ENCODE results near the gene BTG2.

BTG2 gene

DNA sequence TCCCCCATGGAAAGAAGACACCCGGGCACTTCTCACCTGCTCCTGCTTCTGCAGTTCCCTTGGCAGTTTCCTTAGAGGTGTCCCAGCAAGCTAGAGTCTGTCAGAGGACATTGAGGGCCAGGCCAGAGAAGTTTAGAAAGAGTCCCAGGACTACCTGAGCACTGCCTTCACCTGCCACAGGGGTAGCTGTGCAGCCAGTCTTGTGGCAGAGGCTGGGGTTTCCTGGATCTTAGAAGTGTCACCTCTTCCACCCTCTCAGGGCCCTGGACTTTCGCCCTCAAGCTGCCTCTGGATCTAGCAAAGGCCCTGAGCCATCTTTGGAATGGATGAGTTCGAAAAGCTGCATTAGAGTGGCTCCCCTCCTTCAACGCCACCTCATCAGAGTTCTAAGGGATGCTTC is 34.9 kb upstream of the BTG2 start:
- Histone ChIP-seq H3K27ac (ENCODE audit: insufficient read depth, low read length, poor library complexity, severe bottlenecking) (no peak overlapping the region), H3K4me3 (ENCODE audit: insufficient read depth, low read depth, low read length, poor library complexity, severe bottlenecking) (no peak overlapping the region), H3K27me3 (replicated peaks; ENCODE audit: control insufficient read depth, insufficient read depth, low read length, poor library complexity, severe bottlenecking) (no peaks in the 10 kb centered on the region), H3K36me3 (ENCODE audit: control insufficient read depth, insufficient read depth, low read length) (no peaks in the 10 kb centered on the region), H3K9me3 (ENCODE audit: control insufficient read depth, low read length) (no peaks in the 10 kb centered on the region), H3K4me1 (ENCODE audit: control insufficient read depth, insufficient read depth, low read length, poor library complexity, severe bottlenecking) (peaks cover 20% of the 10 kb centered on the region)
- no peak for DNase-seq

DNA sequence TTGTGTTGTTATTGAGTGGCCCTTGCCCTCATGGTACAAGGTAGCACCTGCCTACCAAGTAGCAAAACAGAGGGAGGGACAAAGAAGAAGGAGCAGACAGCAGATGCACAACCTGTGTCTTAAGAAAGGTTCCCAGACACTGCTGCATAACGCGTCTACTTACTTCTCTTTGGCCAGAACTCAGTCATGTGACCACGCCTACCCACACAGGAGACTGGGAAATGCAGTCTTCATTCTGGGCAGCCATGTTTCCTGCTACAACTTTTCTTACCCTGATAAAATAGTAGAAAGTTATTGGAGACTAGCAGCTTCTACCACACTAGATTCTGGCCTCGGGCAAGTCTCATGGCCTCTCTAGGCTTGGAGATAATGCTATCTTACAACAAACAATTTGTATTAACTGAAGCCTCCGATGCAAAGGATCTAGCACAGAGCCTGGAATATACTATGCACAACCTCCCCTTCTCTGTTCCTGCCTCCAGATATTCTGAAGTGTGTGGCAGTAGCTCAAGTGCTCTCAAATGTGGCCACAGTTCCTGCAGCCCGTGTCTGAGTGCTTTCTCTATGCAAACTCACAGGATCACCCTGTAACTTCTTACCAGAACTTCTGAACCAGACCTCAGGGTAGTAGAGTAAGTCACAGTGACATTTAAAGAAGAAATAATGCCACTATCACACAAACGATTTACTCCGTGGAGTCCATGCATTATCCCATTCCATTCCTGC is 34.1 kb upstream of the BTG2 start:
- DNase-seq, result peak; percentile 49 to 65 (median 61)
- peaks cover 20% of the 10 kb centered on the region for H3K4me1 ChIP-seq (ENCODE audit: control insufficient read depth, insufficient read depth, low read length, poor library complexity, severe bottlenecking)
- no peak overlapping the region for H3K27ac ChIP-seq (ENCODE audit: insufficient read depth, low read length, poor library complexity, severe bottlenecking)

DNA sequence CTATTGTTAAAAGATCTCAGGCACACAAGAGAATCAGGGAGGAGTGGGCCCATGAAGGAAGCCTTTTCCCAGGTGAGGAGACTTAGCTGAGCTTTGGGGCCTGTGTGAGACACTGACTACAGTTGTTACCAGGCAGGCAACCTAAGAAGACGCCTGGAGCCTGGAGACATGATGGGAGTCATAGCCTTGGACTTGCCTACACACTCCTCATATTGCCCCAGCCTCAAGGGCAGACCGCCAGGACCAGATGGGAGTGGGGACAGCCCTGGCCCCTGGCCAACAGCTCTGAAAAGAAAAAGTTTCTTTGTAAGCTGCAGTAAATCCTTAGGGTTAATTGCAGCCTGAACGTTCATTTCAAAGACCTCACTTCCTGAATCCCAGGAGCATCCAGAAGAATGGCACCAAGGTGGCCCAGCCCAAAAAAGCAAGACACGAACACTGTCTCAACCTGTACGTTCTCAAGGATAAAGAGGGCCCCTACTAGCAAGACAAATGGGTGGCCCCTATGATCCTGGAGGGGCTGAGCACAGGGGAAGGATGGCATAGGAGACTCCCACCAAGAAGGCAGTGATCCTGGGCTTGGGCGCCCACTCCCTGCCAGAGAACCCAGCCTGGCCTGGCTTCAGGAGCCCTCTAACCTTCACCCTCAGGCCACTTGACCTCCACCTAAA is 33.2 kb upstream of the BTG2 start:
- no peaks in the 10 kb centered on the region for H3K36me3 ChIP-seq (ENCODE audit: control insufficient read depth, insufficient read depth, low read length)
- H3K9me3 ChIP-seq (ENCODE audit: control insufficient read depth, low read length), result no peaks in the 10 kb centered on the region
- no peak for DNase-seq
- H3K4me3 ChIP-seq (ENCODE audit: insufficient read depth, low read depth, low read length, poor library complexity, severe bottlenecking), result no peak overlapping the region
- H3K27me3 ChIP-seq (replicated peaks; ENCODE audit: control insufficient read depth, insufficient read depth, low read length, poor library complexity, severe bottlenecking), result no peaks in the 10 kb centered on the region
- H3K27ac ChIP-seq (ENCODE audit: insufficient read depth, low read length, poor library complexity, severe bottlenecking), result no peak overlapping the region
- H3K4me1 ChIP-seq (ENCODE audit: control insufficient read depth, insufficient read depth, low read length, poor library complexity, severe bottlenecking), result peaks cover 23% of the 10 kb centered on the region

More for the DNA sequence above, 34.1 kb upstream of the BTG2 start:
- no peaks in the 10 kb centered on the region for H3K36me3 ChIP-seq (ENCODE audit: control insufficient read depth, insufficient read depth, low read length)
- H3K4me3 ChIP-seq (ENCODE audit: insufficient read depth, low read depth, low read length, poor library complexity, severe bottlenecking), result no peak overlapping the region
- H3K9me3 ChIP-seq (ENCODE audit: control insufficient read depth, low read length), result no peaks in the 10 kb centered on the region
- no peaks in the 10 kb centered on the region for H3K27me3 ChIP-seq (replicated peaks; ENCODE audit: control insufficient read depth, insufficient read depth, low read length, poor library complexity, severe bottlenecking)

DNA sequence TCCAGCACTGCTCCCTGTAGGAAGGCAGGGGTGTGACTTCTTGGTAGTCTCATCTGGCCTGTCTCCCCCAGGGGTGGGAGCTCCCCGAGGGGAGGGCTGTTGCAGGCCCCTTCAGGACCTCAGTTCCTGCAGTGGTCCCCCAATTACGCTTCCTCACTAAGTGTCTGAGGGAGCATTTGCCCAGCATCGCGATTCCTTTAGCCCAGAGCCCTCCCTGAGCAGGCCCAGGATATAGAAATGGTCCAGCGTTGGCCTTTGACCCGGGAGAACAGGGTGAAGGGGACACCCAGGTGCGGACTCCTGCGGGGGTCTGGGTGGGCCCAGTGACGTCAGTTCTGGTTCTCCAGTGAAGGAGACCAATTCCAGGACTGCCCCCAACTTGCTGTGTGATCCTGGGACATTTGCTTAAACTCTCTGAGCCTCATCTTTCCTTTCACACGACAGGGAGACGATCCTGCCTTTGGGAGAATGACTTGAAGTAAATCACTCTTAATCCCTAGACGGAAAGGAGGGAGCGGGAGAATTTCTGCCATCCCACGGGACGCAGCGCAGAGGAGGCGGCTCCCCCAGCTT is 32.6 kb upstream of the BTG2 start:
- no peaks in the 10 kb centered on the region for H3K27me3 ChIP-seq (replicated peaks; ENCODE audit: control insufficient read depth, insufficient read depth, low read length, poor library complexity, severe bottlenecking)
- DNase-seq, result no peak
- no peak overlapping the region for H3K4me3 ChIP-seq (ENCODE audit: insufficient read depth, low read depth, low read length, poor library complexity, severe bottlenecking)
- peaks cover 26% of the 10 kb centered on the region for H3K4me1 ChIP-seq (ENCODE audit: control insufficient read depth, insufficient read depth, low read length, poor library complexity, severe bottlenecking)
- H3K27ac ChIP-seq (ENCODE audit: insufficient read depth, low read length, poor library complexity, severe bottlenecking), result no peak overlapping the region
- no peaks in the 10 kb centered on the region for H3K9me3 ChIP-seq (ENCODE audit: control insufficient read depth, low read length)
- H3K36me3 ChIP-seq (ENCODE audit: control insufficient read depth, insufficient read depth, low read length), result no peaks in the 10 kb centered on the region

DNA sequence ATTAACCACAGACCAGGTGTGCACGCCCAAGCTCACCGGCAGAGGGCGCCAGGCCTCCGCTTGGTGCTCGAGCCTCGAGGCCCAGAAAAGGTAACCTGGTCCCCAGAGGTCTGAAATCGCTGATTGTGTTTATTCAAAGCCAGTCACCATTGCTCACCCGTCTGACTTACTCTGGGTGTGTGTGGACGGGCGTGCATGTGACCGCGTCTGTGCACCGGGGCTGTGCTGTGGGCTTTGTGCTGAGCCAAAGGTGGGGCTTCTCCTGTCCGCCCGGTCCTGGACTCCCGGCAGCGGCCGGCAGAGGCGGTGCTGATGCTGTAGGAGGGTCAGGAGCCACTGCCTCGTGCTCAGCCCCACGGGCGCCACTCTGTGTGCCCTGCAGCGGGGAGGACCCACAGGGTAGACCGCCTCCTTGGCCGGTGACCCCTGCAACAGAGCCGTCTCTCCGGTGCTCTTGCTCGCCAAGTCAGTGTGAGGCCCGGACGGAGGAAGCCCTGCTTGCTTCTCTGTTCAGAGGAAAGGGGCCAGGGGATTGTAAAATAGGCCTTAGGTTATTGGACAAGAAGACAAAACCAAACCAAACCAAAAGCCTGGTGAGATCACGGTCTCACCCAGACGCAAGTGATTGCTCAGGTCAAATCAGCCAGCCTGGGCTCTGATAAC is 32.0 kb upstream of the BTG2 start:
- H3K27me3 ChIP-seq (replicated peaks; ENCODE audit: control insufficient read depth, insufficient read depth, low read length, poor library complexity, severe bottlenecking), result no peaks in the 10 kb centered on the region
- peak; percentile 77 to 86 (median 85) for DNase-seq
- no peaks in the 10 kb centered on the region for H3K36me3 ChIP-seq (ENCODE audit: control insufficient read depth, insufficient read depth, low read length)
- no peak overlapping the region for H3K4me3 ChIP-seq (ENCODE audit: insufficient read depth, low read depth, low read length, poor library complexity, severe bottlenecking)
- no peaks in the 10 kb centered on the region for H3K9me3 ChIP-seq (ENCODE audit: control insufficient read depth, low read length)
- peak overlapping the region; percentile 60 for H3K27ac ChIP-seq (ENCODE audit: insufficient read depth, low read length, poor library complexity, severe bottlenecking)
- H3K4me1 ChIP-seq (ENCODE audit: control insufficient read depth, insufficient read depth, low read length, poor library complexity, severe bottlenecking), result peaks cover 29% of the 10 kb centered on the region

DNA sequence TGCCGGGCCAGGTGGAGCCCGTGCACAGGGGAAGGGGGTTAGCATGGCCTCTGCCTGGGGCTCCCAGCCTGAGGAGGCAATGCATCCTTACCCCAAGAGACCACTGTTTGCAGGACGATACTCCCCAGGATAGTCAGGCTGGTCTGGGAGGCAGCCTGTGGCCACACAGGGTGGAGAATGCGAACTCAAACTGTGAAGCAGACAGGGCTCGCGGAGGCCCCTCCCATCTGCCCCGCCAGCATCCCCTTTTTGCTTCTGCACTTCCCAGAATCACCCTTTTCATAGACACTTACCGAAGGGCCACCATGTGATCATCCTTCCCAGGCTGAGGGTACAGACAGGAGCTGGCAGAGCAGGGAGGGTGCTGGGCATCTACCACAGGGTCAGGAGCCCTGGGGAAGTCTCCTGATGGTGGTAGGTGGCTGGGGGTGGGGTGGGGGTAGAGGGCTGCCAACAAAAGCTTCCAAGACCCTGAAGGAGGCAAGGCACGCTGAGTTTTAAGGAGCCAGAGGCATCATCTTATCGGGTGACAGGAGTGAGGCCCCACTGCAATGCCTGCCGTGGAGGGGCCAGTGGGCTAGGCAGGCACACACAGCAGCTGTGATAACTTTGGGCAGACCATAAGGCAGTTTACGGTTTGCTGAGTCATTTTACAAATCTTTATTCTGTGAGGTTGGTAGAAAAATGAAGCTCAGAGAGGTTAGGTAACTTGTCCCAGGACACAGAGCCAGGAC is 31.3 kb upstream of the BTG2 start:
- H3K27me3 ChIP-seq (replicated peaks; ENCODE audit: control insufficient read depth, insufficient read depth, low read length, poor library complexity, severe bottlenecking), result no peaks in the 10 kb centered on the region
- peaks cover 30% of the 10 kb centered on the region for H3K4me1 ChIP-seq (ENCODE audit: control insufficient read depth, insufficient read depth, low read length, poor library complexity, severe bottlenecking)
- H3K4me3 ChIP-seq (ENCODE audit: insufficient read depth, low read depth, low read length, poor library complexity, severe bottlenecking), result no peak overlapping the region
- no peaks in the 10 kb centered on the region for H3K9me3 ChIP-seq (ENCODE audit: control insufficient read depth, low read length)
- no peak for DNase-seq
- no peaks in the 10 kb centered on the region for H3K36me3 ChIP-seq (ENCODE audit: control insufficient read depth, insufficient read depth, low read length)
- peak overlapping the region; percentile 60 for H3K27ac ChIP-seq (ENCODE audit: insufficient read depth, low read length, poor library complexity, severe bottlenecking)

DNA sequence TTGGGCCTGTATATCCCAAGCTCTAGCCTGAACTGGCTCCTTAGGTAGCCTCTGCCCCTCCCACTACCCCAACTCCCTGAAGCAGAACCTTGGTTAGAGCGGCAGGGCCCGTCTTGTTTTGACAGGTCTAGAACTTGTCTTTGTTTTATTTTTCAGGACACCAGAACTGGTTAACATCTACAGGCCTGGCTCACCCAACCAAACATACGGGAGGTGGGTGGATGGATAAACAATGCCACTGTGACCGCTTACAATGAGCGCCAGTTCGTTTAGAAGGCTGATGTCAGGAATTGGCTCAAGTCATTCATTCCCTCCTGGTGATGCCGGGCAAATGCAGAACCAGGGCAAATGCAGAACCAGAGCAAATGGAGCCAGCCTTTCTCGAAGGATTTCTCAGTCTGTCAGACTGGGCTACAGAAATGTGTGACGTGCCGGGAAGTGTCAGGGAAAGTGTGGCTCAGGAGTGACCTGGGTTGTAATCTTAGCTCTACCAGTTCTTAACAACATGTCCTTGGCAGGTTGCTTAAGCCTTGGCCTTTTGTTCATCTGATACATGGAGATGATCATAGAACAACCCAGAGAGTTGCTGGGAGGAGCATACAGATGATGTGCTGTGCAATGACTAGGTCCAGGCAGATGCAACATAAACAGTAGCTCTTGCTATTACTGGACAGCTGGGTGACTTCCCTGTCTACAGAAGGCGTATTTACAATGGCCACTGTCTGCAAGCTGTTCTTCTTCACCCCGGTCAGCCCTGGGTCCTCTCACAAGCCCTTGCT is 30.5 kb upstream of the BTG2 start:
- Histone ChIP-seq H3K36me3 (ENCODE audit: control insufficient read depth, insufficient read depth, low read length) (no peaks in the 10 kb centered on the region), H3K27me3 (replicated peaks; ENCODE audit: control insufficient read depth, insufficient read depth, low read length, poor library complexity, severe bottlenecking) (no peaks in the 10 kb centered on the region), H3K9me3 (ENCODE audit: control insufficient read depth, low read length) (no peaks in the 10 kb centered on the region), H3K4me3 (ENCODE audit: insufficient read depth, low read depth, low read length, poor library complexity, severe bottlenecking) (no peak overlapping the region), H3K27ac (ENCODE audit: insufficient read depth, low read length, poor library complexity, severe bottlenecking) (no peak overlapping the region), H3K4me1 (ENCODE audit: control insufficient read depth, insufficient read depth, low read length, poor library complexity, severe bottlenecking) (peaks cover 28% of the 10 kb centered on the region)
- no peak for DNase-seq

DNA sequence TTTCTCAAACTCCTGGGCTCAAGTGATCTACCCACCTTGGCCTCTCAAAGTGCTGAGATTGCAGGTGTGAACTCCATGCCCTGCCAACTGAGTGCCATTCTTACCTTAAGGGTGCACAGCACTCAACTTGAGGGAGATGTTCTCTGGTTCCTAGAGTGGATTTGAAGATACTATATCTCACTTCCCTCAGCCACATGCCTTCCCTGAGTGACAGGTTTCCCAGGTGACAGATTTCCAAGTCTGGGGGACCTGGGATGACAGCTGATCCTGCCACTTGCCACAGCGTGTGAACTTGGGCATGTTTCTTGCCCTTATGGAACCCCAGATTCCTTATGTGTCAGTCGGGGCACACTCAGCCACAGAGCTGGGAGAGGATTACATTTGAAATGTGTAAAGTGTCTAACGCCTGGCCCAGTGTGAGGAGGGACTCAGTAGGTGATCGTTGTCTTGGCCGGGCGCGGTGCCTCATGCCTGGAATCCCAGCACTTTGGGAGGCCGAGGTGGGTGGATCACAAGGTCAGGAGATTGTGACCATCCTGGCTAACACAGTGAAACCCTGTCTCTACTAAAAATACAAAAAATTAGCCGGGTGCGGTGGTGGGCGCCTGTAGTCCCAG is 29.6 kb upstream of the BTG2 start:
- H3K27ac ChIP-seq (ENCODE audit: insufficient read depth, low read length, poor library complexity, severe bottlenecking), result no peak overlapping the region
- H3K36me3 ChIP-seq (ENCODE audit: control insufficient read depth, insufficient read depth, low read length), result no peaks in the 10 kb centered on the region
- no peaks in the 10 kb centered on the region for H3K27me3 ChIP-seq (replicated peaks; ENCODE audit: control insufficient read depth, insufficient read depth, low read length, poor library complexity, severe bottlenecking)
- peaks cover 28% of the 10 kb centered on the region for H3K4me1 ChIP-seq (ENCODE audit: control insufficient read depth, insufficient read depth, low read length, poor library complexity, severe bottlenecking)
- no peak overlapping the region for H3K4me3 ChIP-seq (ENCODE audit: insufficient read depth, low read depth, low read length, poor library complexity, severe bottlenecking)
- DNase-seq, result no peak
- H3K9me3 ChIP-seq (ENCODE audit: control insufficient read depth, low read length), result no peaks in the 10 kb centered on the region

DNA sequence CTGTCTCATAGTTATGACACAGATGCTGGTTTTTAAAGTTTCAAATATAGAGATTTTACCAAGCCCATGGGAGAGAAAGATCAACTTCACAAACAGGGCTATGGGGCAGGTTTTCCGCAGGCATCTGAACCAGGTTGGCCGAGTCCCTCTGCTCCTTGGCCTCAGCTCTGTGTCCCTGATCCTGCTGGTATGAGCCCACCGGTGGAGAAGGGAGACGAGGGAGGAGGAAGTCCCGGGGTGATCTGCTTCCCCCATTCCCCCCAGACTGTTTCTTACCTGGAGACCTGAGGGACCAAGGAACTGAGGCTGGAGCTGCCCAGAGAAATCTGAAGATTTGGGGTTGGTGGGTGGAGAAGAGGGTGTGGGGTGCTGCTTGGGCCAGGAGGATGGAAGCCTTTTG is 28.9 kb upstream of the BTG2 start:
- Histone ChIP-seq H3K9me3 (ENCODE audit: control insufficient read depth, low read length) (no peaks in the 10 kb centered on the region), H3K27me3 (replicated peaks; ENCODE audit: control insufficient read depth, insufficient read depth, low read length, poor library complexity, severe bottlenecking) (no peaks in the 10 kb centered on the region), H3K4me3 (ENCODE audit: insufficient read depth, low read depth, low read length, poor library complexity, severe bottlenecking) (no peak overlapping the region), H3K4me1 (ENCODE audit: control insufficient read depth, insufficient read depth, low read length, poor library complexity, severe bottlenecking) (peaks cover 28% of the 10 kb centered on the region), H3K27ac (ENCODE audit: insufficient read depth, low read length, poor library complexity, severe bottlenecking) (no peak overlapping the region), H3K36me3 (ENCODE audit: control insufficient read depth, insufficient read depth, low read length) (no peaks in the 10 kb centered on the region)
- DNase-seq, result no peak

All from effector memory CD4-positive, alpha-beta T cell (primary cell).